K562 (cell line): Measurements from ENCODE around the gene RIPK3. TPM values are rescaled to one million over a fixed set of nuclear protein-coding genes. Genes with fewer than 3 reads are reported as not detected.

Source experiments
- DIDO1 ChIP-seq: fragments of 450-650 bp; IDR thresholded peaks from 2 replicates; pipeline ENCODE4 v1.6.1; 2016; ENCODE audit warnings: low read depth, missing biosample characterization, missing genetic modification characterization
- E2F8 ChIP-seq: fragments of 450-650 bp; IDR thresholded peaks from 2 replicates; pipeline ENCODE4 v1.7.1; 2018; ENCODE audit warnings: mild to moderate bottlenecking, low read depth; ENCODE audit not compliant: partially characterized antibody
- ETS1 ChIP-seq: conservative IDR thresholded peaks from 2 replicates; pipeline ENCODE4 v1.6.1; 2011; ENCODE audit warnings: low read depth, mild to moderate bottlenecking, low read length; ENCODE audit not compliant: control insufficient read depth
- FIP1L1 ChIP-seq: fragments of 200-400 bp; formaldehyde crosslinking; IDR thresholded peaks from 2 replicates; pipeline ENCODE4 v1.6.1; 2018; ENCODE audit warnings: mild to moderate bottlenecking, low read depth, low read length; ENCODE audit not compliant: poor library complexity, severe bottlenecking
- FOXK2 ChIP-seq, 2 experiments: fragments of 450-650 bp; IDR thresholded peaks in 1 of 2; conservative IDR thresholded peaks in 1 of 2; 2 replicates each; pipeline ENCODE4 v1.6.1; 2016; ENCODE audit warnings: low read depth in 2 of 2, mild to moderate bottlenecking in 1 of 2
- GTF2A2 ChIP-seq: IDR thresholded peaks from 2 replicates; pipeline ENCODE4 v1.6.1; 2016; ENCODE audit warnings: mild to moderate bottlenecking, missing genetic modification characterization, missing compliant biosample characterization
- HDAC1 ChIP-seq, 2 experiments: fragments of 450-650 bp; IDR thresholded peaks; 2 replicates each; pipeline ENCODE4 v1.6.1; 2016 to 2017; ENCODE audit warnings: inconsistent platforms in 1 of 2, mild to moderate bottlenecking in 1 of 2, moderate library complexity in 1 of 2
- HNRNPLL ChIP-seq: fragments of 200-400 bp; formaldehyde crosslinking; IDR thresholded peaks from 2 replicates; pipeline ENCODE4 v1.6.1; 2017; ENCODE audit warnings: low read length, low read depth, mild to moderate bottlenecking; ENCODE audit not compliant: poor library complexity, severe bottlenecking
- KLF16 ChIP-seq: IDR thresholded peaks from 2 replicates; pipeline ENCODE4 v1.6.1; 2016; ENCODE audit warnings: antibody characterized with exemption
- SMARCA5 ChIP-seq: fragments of 450-650 bp; IDR thresholded peaks from 2 replicates; pipeline ENCODE4 v1.6.1; 2016
- SMARCB1 ChIP-seq: IDR thresholded peaks from 2 replicates; pipeline ENCODE4 v1.6.1; 2011; ENCODE audit warnings: improper control_type of control experiment, low read depth; ENCODE audit not compliant: insufficient read length
- STAG1 ChIP-seq: sonication (generic); formaldehyde crosslinking; IDR thresholded peaks from 2 replicates; pipeline ENCODE4 v1.5.0; 2020; ENCODE audit warnings: missing genetic modification reagents, borderline replicate concordance
- SUPT5H ChIP-seq: fragments of 450-650 bp; IDR thresholded peaks from 2 replicates; pipeline ENCODE4 v1.6.1; 2016
- ZBTB17 ChIP-seq: fragments of 450-650 bp; formaldehyde crosslinking; IDR thresholded peaks from 2 replicates; pipeline ENCODE4 v1.4.0; 2020; ENCODE audit warnings: mild to moderate bottlenecking
- ZMIZ1 ChIP-seq, 2 experiments: fragments of 150-350 bp in 1 of 2; IDR thresholded peaks; 2 replicates each; pipeline ENCODE4 v1.6.1; 2012 to 2016; ENCODE audit warnings: low read depth in 2 of 2, low read length in 2 of 2, mild to moderate bottlenecking in 1 of 2, moderate library complexity in 1 of 2
- ZNF512 ChIP-seq: IDR thresholded peaks from 2 replicates; pipeline ENCODE4 v1.6.1; 2016; ENCODE audit warnings: missing genetic modification characterization, missing compliant biosample characterization
- ZNF57 ChIP-seq: fragments of 450-650 bp; formaldehyde crosslinking; IDR thresholded peaks from 2 replicates; pipeline ENCODE4 v1.4.0; 2020; ENCODE audit warnings: mild to moderate bottlenecking, moderate library complexity
- ZNF785 ChIP-seq: fragments of 250-450 bp; sonication (Bioruptor Pico); IDR thresholded peaks from 2 replicates; pipeline ENCODE4 v1.4.0; 2020; ENCODE audit warnings: mild to moderate bottlenecking
- polyA plus RNA-seq, 8 experiments: library from polyadenylated mRNA; depleted of rRNA in 4 of 8; stranded (reverse) in 5 of 8; unstranded in 3 of 8; fragments of >200 nt; fragmentation: Nextera tagmentation in 2 of 8; fragmentation: Illumina TruSeq in 1 of 8; extraction: Ambion mirVana in 2 of 8; extraction: Trizol in 1 of 8; gene quantifications; 2 replicates each; pipeline versions ENCODE4 v1.2.1 to v1.2.3, GENCODE V29; 2011 to 2014; ENCODE audit warnings: inconsistent platforms in 1 of 8, missing spikeins in 1 of 8
- total RNA-seq, 7 experiments: library from RNA; depleted of rRNA in 6 of 7; stranded (reverse); fragments of >200 nt in 6 of 7; fragmentation: Illumina TruSeq in 2 of 7; extraction: Trizol in 2 of 7; gene quantifications; 2 replicates each; pipeline versions ENCODE4 v1.2.1 to v1.2.3, GENCODE V29; 2011 to 2021; ENCODE audit warnings: low replicate concordance in 1 of 7

The RIPK3 gene
- total and polyA plus RNA-seq, 9 of the 15 experiments (the other 6 are each of a cell fraction or from before 2014, with no cell fraction given): 0.03 to 0.43 (median 0.28) TPM; not detected in 3

- TF ChIP-seq E2F8 (peak; percentile 80), DIDO1 (tag) (0 out of 2 replicates have a peak, but pooled peaks have one; percentile 52), ZNF785 (CRISPR knock-in tag) (no peak), HDAC1 (IDR thresholded peaks at IDR 0.05) (peak in 1 of 2 experiments; percentile 92; a peak in 2 of 4 replicates), FOXK2 (conservative IDR thresholded peaks at IDR 0.05 in 1 of 2, IDR thresholded peaks at IDR 0.05 in 1 of 2; ENCODE audit: low read depth in 2 of 2) (peak; percentile 43 to 61; a peak in 1 of 4 replicates), SUPT5H (peak; percentile 62), SMARCA5 (no peak), FIP1L1 (peak; percentile 24), HNRNPLL (peak; percentile 54), ZBTB17 (CRISPR knock-in tag) (no peak), ZNF512 (tag) (no peak), ZMIZ1 (IDR thresholded peaks at IDR 0.05; ENCODE audit: low read depth in 2 of 2, low read length in 2 of 2) (0 out of 4 replicates have a peak, but pooled peaks of 1 of the 2 experiments have one; percentile 11), ZNF57 (CRISPR knock-in tag) (no peak), GTF2A2 (tag) (no peak), SMARCB1 (no peak), STAG1 (CRISPR knock-in tag) (no peak), ETS1 (peak; percentile 76; the same call in 1 of the 2 replicates), KLF16 (no peak)
These were observed 40.3 kb downstream of the RIPK3 start, which contains the start of the genes DHRS1 and NOP9 (continued) for GRCh38 chr14:24299255-24300191.
